ENCODE data around the gene ARHGAP23.
"Not testable (repeated sequence)": the region's sequence is repeated elsewhere in the genome, so short reads cannot be mapped to it uniquely, and the experiment has no call there.

GRCh38 chr17:38497656-38498055, 69.4 kb downstream of the ARHGAP23 start:
- TF ChIP-seq POLR2A (IDR thresholded peaks at IDR 0.05; ENCODE audit: low read length); GATA1 (IDR thresholded peaks at IDR 0.05; ENCODE audit: low read depth, low read length): not testable (repeated sequence)

Measured in erythroblast (primary cell).